Coronary artery (tissue), 2 donors: ENCODE data around the gene FAM181A.

Experiments
- DNase-seq: peaks from one replicate; pipeline ENCODE4 v3.0.0-alpha.2; 2017; ENCODE audit warnings: low spot score
- H3K27ac ChIP-seq, 2 donors: fragments of 200-600 bp; sonication (generic); one replicate each; pipeline ENCODE4 v1.5.1; 2016 to 2019
- H3K4me3 ChIP-seq: fragments of 200-600 bp; sonication (generic); 2 replicates; pipeline ENCODE4 v1.5.1; 2016; ENCODE audit warnings: mild to moderate bottlenecking, moderate library complexity
- TF ChIP-seq, protein P1 (sequence below): fragments of 200-600 bp; sonication (generic); IDR thresholded peaks from one replicate; pipeline ENCODE4 v1.5.1; 2019; ENCODE audit warnings: antibody characterized with exemption

The FAM181A gene

DNA sequence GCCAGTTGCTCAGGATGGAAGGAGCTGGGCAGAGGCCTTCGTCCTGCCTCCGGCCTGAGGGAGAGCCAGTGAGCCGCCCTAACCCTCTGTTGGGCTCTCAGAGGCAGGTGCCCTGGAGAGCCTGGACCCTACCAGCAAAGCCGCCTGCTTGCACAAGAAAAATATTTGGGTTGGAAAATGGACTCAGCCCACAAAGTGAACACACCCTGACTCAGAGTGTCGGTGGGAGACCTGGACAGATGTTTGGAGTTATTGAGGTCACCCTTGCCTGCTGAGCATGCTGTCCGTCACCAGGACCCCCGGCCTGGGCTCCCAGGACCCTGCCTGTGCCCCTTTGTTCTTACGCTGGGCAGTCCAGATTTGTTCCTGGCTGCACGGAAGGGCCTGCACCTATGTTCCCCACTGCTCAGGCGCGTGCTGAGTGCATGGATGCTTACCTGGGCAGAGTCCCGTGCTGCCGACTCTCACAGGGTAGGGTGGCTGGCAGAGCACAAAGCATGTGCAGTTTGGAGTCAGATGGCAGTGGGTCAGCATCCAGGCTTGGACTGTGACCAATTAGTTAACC is 22.4 kb downstream of the FAM181A start:
- no peak overlapping the region for H3K27ac ChIP-seq
- DNase-seq, result no peak
- TF ChIP-seq, protein P1, sequence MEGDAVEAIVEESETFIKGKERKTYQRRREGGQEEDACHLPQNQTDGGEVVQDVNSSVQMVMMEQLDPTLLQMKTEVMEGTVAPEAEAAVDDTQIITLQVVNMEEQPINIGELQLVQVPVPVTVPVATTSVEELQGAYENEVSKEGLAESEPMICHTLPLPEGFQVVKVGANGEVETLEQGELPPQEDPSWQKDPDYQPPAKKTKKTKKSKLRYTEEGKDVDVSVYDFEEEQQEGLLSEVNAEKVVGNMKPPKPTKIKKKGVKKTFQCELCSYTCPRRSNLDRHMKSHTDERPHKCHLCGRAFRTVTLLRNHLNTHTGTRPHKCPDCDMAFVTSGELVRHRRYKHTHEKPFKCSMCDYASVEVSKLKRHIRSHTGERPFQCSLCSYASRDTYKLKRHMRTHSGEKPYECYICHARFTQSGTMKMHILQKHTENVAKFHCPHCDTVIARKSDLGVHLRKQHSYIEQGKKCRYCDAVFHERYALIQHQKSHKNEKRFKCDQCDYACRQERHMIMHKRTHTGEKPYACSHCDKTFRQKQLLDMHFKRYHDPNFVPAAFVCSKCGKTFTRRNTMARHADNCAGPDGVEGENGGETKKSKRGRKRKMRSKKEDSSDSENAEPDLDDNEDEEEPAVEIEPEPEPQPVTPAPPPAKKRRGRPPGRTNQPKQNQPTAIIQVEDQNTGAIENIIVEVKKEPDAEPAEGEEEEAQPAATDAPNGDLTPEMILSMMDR, result no peak
- no peak overlapping the region for H3K4me3 ChIP-seq

DNA sequence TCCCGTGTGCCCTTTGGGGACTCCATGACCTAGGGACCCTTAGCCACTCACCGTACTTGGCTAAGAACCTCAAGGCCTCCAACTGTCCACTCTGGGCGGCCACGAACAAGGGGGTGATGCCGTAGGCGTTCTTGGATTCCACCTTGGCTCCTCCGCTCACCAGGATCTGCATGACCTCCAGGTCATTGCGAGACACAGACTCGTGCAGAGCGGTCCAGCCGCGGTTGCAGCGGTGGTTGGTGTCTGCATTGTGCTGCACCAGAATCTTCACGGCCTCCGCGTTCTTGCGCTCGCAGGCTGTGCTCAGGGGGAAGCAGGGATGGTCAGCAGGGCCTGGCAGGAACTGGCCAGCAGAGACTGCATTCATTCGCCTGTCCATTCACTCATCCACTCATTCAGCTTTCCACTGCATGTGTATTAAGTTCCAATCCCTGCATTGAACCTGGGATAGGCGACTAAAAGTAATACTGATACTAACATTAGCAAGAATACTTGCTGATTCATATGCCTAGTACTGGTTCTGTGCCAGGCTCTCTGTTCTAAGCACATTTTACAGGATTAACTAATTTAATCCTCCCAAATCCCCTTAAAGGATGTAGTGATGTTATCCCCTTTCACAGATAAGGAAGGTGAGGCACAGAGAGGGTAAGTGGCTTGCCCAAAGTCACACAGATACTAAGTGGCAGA is 23.9 kb downstream of the FAM181A start:
- Histone ChIP-seq H3K4me3 (no peak overlapping the region), H3K27ac (no peak overlapping the region)
- DNase-seq, result no peak
- TF ChIP-seq, protein P1, result no peak

DNA sequence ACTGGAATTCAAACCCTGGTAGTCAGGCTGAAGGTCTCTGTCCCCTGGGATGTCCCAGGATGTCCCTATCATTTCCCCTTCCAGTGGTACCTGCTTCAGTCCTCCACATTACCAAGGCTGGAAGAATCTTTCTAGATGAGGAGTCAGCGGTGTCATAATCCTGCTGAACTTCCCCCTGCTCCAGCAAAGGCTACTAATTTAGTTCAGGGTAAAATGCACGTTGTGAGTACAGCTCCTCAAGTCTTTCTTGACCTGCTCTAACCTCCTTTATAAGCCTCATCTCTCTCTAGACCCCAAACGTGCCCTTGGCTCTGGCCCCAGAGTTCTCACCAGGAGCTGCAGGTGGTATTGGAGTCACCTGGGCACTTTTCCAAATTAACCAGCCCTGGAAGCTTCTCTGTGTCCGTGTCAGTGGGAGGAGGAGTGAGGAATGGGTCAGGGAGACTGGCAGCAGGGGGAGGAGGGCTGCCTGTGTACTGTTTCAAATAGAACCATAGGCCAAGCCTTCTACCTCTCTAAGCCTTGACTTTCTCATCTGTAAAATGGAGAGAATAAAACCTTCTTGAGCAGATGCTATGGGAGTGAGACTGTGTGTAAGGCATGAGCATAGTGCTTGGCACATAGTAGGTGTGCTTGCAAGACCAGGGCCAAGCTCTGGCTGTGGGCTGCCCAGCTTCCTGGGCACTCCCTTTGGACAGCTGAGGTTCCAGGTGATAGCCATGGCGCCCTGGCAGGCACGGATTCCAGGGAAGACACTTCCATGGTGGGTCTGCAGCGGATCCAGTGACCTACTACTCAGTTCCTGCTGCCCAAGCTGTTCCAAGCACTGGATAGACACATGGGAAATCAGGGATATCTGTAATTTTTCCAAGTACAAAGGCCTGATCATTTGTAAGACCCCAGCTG is 24.7 kb downstream of the FAM181A start:
- no peak for DNase-seq
- Histone ChIP-seq H3K4me3 (no peak overlapping the region), H3K27ac (no peak overlapping the region)
- TF ChIP-seq, protein P1, result no peak

GRCh38 chr14:93952829-93953228 is 25.7 kb downstream of the FAM181A start:
- H3K4me3 ChIP-seq, result no peak overlapping the region
- TF ChIP-seq, protein P1, result no peak
- DNase-seq, result no peak
- no peak overlapping the region for H3K27ac ChIP-seq

DNA sequence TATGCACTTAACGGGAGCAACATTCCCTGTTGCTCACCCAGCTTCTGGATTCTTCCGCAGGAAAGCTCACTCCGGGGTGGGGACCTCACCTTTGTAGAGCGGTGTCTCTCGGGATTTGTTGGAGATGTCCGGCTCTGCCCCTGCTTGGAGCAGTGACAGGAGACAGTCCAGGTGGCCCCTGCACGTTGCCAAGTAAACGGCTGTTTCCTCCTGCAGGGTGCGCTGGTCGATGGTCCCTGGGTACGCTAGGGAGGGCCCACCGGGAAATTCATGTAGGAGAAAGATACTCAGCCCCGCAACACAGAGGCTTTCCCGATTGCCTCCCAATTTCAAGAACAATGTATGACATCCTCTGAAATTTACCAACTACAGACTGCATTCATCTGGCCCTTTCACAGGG is 26.1 kb downstream of the FAM181A start:
- H3K27ac ChIP-seq, result no peak overlapping the region
- no peak for DNase-seq
- TF ChIP-seq, protein P1, result no peak
- H3K4me3 ChIP-seq, result no peak overlapping the region

DNA sequence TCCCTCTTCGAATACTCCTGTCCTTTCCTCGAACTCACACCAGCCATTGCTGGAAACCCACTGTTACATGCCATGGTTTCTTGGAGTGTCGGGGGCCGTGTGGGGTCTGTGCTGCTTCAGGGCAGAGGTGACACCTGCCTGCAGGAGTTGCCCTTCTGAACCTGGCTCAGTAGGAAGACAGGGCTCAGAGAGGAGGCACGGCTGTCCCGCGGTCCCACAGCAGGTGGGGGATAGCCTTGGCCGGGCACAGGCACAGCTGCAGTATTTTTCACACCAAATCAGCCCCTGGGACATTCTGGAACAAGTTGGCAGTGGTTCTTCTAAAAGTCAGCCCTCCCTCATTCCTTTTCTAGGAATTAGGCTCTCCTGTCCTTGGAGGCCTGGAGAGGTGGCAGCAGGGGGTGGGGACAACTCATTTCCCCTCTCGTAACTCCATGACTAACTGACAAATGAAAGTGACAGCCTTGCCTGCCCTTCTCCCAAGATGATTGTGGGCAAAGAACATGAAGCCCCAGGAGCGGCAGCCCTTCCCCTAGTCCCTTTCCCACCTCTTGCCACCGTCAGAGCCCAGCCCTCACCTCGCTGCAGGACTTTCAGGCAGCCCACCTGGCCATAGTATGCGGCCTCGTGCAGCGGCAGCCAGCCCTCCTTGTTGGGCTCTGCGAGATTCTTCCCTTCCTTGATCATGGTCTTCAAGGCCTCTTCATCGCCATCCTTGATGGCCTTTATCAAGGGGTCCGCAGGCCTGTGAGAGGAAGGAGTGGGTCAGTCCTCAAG is 26.8 kb downstream of the FAM181A start:
- TF ChIP-seq, protein P1, result no peak
- H3K4me3 ChIP-seq, result no peak overlapping the region
- no peak overlapping the region for H3K27ac ChIP-seq
- no peak for DNase-seq
